ENCODE data around the gene DNPH1.

Gene DNPH1

DNA sequence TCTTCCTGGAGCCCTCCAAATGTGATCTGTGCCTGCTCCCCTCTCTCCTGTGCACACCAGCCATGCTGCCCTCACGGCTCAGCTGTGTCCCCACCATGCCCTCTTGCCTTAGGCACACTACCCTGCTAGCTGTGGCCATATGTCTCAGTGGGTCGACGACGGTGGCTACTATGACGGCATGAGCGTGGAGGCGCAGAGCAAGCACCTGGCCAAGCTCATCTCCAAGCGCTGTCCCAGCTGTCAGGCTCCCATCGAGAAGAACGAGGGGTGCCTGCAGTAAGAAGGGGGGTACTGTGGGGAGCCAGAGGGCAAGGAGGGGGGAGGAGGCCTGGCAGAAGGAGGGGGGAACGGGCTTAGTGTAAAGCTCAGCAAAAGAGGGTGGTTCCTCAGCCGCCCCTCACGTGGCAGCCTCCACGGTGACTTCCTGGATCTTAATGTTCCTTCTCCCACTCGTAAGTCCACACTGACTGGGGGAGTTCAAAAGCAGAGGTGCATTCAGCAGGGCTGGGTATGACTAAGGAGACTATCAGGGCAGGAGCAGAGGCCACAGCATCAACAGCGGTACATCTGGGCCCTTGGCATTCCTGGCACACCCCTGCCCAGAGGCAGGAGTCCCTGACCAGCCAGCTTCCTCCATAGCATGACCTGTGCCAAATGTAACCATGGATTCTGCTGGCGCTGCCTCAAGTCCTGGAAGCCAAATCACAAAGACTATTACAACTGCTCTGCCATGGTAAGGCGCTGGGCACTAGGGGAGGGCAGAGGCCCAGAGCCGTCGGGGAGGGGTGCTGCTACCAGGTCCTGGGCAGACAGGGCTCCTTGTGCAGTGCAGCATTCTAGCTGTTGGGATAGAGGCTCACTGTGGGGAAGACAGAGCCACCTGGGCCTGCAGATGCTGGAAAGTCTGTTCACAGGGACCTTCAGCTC, 8.0 kb downstream of the DNPH1 start:
- Mint-ChIP-seq H3K27me3 (no peaks in the 10 kb centered on the region), H3K9me3 (no peaks in the 10 kb centered on the region), H3K4me1 (peaks cover 41% of the 10 kb centered on the region), H3K36me3 (peaks cover 22% of the 10 kb centered on the region), H3K4me3 (no peak overlapping the region), H3K27ac (peak overlapping the region; percentile 97)
- no peak for DNase-seq (ENCODE audit: low spot score in 2 of 2)
- no peak for ATAC-seq (ENCODE audit: low read depth)

DNA sequence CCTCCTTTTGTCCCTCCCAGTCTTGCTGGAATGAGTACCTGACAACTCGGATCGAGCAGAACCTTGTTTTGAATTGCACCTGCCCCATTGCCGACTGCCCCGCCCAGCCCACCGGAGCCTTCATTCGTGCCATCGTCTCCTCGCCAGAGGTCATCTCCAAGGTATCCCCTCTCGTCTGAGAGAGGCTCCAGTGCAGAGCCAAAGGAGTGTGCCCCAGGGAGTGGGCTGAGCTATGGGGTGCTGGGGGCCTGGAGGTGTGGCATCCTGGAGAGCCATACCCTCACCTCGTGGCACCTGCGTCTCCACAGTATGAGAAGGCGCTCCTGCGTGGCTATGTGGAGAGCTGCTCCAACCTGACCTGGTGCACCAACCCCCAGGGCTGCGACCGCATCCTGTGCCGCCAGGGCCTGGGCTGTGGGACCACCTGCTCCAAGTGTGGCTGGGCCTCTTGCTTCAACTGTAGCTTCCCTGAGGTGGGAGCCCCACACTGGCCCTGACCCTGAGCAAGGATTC, 8.8 kb downstream of the DNPH1 start:
- Mint-ChIP-seq H3K36me3 (peaks cover 22% of the 10 kb centered on the region), H3K27ac (peak overlapping the region; percentile 97), H3K4me1 (peaks cover 36% of the 10 kb centered on the region), H3K9me3 (no peaks in the 10 kb centered on the region), H3K4me3 (no peak overlapping the region), H3K27me3 (no peaks in the 10 kb centered on the region)
- ATAC-seq (ENCODE audit: low read depth) (no peak), DNase-seq (ENCODE audit: low spot score in 2 of 2) (no peak)

DNA sequence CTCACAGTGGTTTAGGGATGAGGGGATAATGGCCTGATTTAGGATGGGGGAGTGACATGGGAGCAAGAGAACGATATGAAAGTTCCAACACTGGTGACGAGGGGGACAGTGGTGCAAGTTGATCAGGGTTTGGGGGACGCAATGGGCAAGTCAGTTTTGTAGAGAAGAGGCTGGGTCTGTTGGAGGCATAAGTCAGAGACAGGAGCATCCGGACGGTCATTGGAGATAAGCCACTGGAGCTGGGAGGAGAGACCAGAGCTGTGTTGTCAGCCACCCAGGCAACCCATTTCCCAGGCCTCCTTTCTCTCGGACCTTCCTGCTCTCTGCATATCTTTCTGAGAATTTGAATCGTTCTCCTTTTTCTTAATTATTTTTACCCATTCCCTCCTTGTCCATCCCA, 9.5 kb downstream of the DNPH1 start:
- H3K36me3 Mint-ChIP-seq, result peaks cover 25% of the 10 kb centered on the region
- no peaks in the 10 kb centered on the region for H3K9me3 Mint-ChIP-seq
- DNase-seq (ENCODE audit: low spot score in 2 of 2) (no peak), ATAC-seq (ENCODE audit: low read depth) (no peak)
- no peak overlapping the region for H3K27ac Mint-ChIP-seq
- H3K4me1 Mint-ChIP-seq, result peaks cover 33% of the 10 kb centered on the region
- no peak overlapping the region for H3K4me3 Mint-ChIP-seq
- H3K27me3 Mint-ChIP-seq, result no peaks in the 10 kb centered on the region

DNA sequence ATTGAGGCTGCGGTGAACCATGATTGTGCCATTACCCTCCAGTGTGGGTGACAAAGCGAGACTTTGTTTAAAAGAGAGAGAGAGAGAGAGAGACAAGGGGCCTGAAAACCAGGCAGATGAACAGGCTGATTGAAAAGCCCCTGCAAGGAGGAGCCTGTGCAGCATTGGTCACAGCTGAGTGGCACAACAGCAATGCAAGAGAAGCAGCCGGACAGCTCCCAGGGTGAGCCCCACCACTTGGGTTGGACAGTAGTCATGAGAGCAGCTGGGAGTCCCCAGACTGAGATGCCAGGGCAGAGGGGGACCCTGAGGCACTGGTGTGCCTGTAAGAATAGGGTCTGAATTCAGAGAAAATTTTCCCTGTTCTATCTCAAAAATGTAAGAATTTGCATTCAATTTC, 10.2 kb downstream of the DNPH1 start:
- Mint-ChIP-seq H3K9me3 (no peaks in the 10 kb centered on the region), H3K4me3 (no peak overlapping the region), H3K4me1 (peaks cover 27% of the 10 kb centered on the region), H3K27ac (no peak overlapping the region), H3K27me3 (no peaks in the 10 kb centered on the region), H3K36me3 (peaks cover 25% of the 10 kb centered on the region)
- ATAC-seq (ENCODE audit: low read depth) (no peak), DNase-seq (ENCODE audit: low spot score in 2 of 2) (no peak)

DNA sequence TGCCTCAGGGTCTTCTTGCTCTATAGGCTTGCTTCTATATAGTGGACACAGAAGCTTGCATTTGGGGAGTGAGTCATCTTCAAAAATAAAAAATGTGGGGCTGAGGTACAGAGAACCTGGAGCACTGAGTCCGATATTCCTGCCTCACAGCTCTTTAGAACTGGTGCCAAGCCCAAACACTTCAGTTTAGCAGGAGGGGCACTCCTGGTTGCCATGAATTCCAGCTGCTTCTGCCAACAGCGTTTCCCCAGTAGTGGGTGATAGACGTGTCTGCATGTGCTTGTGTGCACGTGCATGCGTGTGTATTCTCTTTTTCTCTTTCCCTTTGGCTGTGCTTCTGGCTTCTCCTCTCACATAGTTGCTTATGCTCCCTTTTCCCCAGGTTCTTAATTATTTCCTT, 11.9 kb downstream of the DNPH1 start:
- Mint-ChIP-seq H3K4me1 (peaks cover 15% of the 10 kb centered on the region), H3K4me3 (no peak overlapping the region), H3K27me3 (no peaks in the 10 kb centered on the region), H3K27ac (no peak overlapping the region), H3K9me3 (no peaks in the 10 kb centered on the region), H3K36me3 (peaks cover 25% of the 10 kb centered on the region)
- ATAC-seq (ENCODE audit: low read depth), result no peak
- DNase-seq (ENCODE audit: low spot score in 2 of 2), result no peak

DNA sequence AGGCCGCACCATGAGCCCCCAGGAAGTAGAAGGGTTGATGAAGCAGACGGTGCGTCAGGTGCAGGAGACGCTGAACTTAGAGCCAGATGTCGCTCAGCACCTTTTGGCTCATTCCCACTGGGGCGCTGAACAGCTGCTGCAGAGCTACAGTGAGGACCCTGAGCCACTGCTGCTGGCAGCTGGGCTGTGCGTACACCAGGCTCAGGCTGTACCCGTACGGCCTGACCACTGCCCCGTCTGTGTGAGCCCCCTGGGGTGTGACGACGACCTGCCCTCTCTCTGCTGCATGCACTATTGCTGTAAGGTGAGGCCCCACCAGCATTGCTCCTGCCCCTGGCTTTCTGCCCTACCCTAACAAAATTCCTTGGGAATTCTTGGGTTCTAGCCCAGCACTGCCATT, 13.1 kb downstream of the DNPH1 start:
- no peak overlapping the region for H3K27ac Mint-ChIP-seq
- peaks cover 9% of the 10 kb centered on the region for H3K4me1 Mint-ChIP-seq
- no peaks in the 10 kb centered on the region for H3K9me3 Mint-ChIP-seq
- ATAC-seq (ENCODE audit: low read depth), result no peak
- H3K27me3 Mint-ChIP-seq, result no peaks in the 10 kb centered on the region
- peaks cover 25% of the 10 kb centered on the region for H3K36me3 Mint-ChIP-seq
- H3K4me3 Mint-ChIP-seq, result no peak overlapping the region
- no peak for DNase-seq (ENCODE audit: low spot score in 2 of 2)

DNA sequence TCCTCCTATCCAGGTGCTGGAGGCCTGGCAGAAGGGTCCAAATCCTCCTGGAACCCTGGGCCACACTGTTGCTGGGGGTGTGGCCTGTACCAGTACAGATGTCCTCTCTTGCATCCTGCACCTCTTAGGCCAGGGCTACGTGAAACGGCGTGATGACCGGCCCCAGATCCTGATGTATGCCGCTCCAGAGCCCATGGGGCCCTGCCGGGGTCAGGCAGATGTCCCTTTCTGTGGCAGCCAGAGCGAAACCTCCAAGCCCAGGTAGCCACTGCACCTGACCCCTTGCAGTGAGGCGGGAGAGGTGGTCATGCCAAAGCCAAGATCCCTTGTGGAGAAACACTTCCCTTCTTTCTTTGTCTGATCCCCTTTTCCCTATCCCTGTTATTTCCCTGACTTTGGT, 14.2 kb downstream of the DNPH1 start:
- H3K4me1 Mint-ChIP-seq, result peaks cover 6% of the 10 kb centered on the region
- no peaks in the 10 kb centered on the region for H3K27me3 Mint-ChIP-seq
- H3K36me3 Mint-ChIP-seq, result peaks cover 23% of the 10 kb centered on the region
- no peak overlapping the region for H3K27ac Mint-ChIP-seq
- ATAC-seq (ENCODE audit: low read depth), result no peak
- no peak overlapping the region for H3K4me3 Mint-ChIP-seq
- no peak for DNase-seq (ENCODE audit: low spot score in 2 of 2)
- no peaks in the 10 kb centered on the region for H3K9me3 Mint-ChIP-seq

DNA sequence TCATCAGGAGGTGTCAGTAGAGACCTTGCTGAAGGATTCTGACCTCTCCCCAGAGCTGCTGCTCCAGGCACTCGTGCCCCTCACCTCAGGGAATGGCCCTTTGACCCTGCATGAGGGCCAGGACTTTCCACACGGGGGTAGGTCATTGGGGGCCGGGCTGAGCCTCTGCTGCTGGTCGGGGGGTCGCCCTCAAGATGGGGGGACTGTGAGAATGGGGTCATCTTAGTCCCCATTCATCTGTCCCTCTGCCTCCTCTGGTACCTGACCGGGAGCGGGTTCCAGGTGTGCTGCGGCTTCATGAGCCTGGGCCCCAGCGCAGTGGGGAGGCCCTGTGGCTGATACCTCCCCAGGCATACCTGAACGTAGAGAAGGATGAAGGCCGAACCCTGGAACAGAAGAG, 15.8 kb downstream of the DNPH1 start:
- no peak overlapping the region for H3K4me3 Mint-ChIP-seq
- H3K27me3 Mint-ChIP-seq, result no peaks in the 10 kb centered on the region
- peaks cover 1% of the 10 kb centered on the region for H3K4me1 Mint-ChIP-seq
- no peaks in the 10 kb centered on the region for H3K9me3 Mint-ChIP-seq
- DNase-seq (ENCODE audit: low spot score in 2 of 2) (no peak), ATAC-seq (ENCODE audit: low read depth) (no peak)
- no peak overlapping the region for H3K27ac Mint-ChIP-seq
- H3K36me3 Mint-ChIP-seq, result peaks cover 15% of the 10 kb centered on the region

DNA sequence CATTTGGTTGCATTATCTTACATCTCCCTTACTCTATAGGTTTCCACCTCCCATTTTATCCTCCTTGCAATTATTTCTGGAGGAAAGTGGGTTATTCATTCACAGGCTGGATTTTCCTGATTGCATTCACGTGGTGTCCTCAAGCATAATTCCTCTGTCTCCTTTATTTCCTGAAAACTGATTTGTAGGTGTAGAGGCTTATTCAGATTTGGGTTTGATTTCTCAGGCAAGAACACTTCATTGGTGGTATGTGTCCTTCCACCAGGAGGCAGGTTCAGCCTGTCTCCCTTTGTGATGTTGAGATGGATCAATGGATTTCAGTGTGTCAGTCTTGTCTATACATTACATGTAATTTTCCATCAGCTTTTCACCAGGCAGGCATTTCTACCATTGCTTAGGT, 17.3 kb downstream of the DNPH1 start:
- no peak for DNase-seq (ENCODE audit: low spot score in 2 of 2)
- Mint-ChIP-seq H3K9me3 (no peaks in the 10 kb centered on the region), H3K4me3 (no peak overlapping the region), H3K4me1 (no peaks in the 10 kb centered on the region), H3K27ac (no peak overlapping the region), H3K27me3 (no peaks in the 10 kb centered on the region), H3K36me3 (peaks cover 13% of the 10 kb centered on the region)
- no peak for ATAC-seq (ENCODE audit: low read depth)

DNA sequence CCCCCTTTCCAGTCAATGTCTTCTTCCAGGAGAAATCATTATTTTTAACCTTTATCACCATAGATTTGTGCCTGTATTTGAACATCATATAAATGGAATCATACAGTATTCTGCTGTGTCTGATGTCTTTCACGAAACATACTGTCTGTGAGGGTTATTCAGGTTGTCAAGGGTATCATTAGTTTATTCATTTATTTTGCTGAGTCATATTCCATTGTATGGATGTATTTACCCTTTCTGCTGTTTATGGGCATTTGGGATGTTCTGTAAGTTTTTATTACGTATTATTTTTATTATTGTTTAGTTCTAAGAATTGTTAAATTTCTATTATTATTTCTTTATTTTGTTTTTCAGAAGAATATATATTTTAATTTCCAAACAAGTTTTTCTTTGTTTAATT, 22.0 kb downstream of the DNPH1 start:
- no peak for ATAC-seq (ENCODE audit: low read depth)
- Mint-ChIP-seq H3K4me3 (no peak overlapping the region), H3K27ac (no peak overlapping the region), H3K9me3 (no peaks in the 10 kb centered on the region), H3K36me3 (peaks cover 19% of the 10 kb centered on the region), H3K4me1 (no peaks in the 10 kb centered on the region), H3K27me3 (no peaks in the 10 kb centered on the region)
- DNase-seq (ENCODE audit: low spot score in 2 of 2), result no peak

DNA sequence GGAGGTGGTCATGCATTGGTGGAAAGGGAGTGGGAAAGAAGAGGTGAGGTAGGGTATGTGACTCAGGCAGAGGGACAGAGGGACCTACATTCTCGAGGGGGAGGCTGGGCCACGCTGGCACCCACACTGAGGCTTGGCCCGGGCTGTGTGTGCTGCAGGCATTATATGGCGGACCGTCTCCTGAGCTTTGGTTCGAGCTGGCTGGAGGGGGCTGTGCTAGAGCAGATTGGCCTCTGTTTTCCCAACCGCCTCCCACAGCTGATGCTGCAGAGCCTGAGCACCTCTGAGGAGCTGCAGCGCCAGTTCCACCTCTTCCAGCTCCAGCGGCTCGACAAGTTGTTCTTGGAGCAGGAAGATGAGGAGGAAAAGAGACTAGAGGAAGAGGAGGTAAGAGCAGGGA, 23.4 kb downstream of the DNPH1 start:
- DNase-seq (ENCODE audit: low spot score in 2 of 2) (no peak), ATAC-seq (ENCODE audit: low read depth) (no peak)
- H3K27me3 Mint-ChIP-seq, result no peaks in the 10 kb centered on the region
- H3K4me3 Mint-ChIP-seq, result no peak overlapping the region
- H3K4me1 Mint-ChIP-seq, result no peaks in the 10 kb centered on the region
- peaks cover 23% of the 10 kb centered on the region for H3K36me3 Mint-ChIP-seq
- no peak overlapping the region for H3K27ac Mint-ChIP-seq
- H3K9me3 Mint-ChIP-seq, result no peaks in the 10 kb centered on the region

DNA sequence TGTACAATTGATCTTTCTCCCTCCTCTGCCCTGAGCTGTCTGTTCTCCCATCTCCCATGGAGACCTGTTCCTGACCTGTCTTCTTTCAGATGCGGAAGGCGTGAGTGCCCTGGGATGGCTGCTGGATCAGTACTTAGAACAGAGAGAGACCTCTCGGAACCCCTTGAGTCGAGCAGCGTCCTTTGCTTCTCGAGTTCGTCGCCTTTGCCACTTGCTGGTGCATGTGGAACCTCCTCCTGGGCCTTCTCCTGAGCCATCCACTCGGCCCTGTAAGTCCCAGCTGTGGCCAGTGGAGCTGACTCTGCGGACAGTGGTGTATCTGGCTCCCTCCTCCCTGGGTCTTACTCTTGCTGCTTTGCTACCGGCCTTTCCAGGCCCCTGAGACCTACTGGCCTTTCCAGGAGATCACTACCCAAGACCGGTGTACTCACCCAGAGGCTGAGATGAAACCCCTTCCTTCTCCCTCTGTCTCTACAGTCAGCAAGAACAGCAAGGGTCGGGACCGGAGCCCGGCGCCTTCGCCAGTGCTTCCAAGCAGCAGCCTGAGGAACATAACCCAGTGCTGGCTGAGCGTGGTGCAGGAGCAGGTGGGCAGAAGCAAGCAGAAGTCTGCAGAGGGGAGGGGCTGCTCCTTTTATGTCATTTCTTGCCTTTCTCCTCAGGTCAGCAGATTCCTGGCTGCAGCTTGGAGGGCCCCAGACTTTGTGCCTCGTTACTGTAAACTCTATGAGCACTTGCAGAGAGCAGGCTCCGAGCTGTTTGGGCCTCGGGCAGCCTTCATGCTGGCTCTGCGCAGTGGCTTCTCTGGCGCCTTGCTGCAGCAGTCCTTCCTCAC, 24.8 kb downstream of the DNPH1 start:
- no peak for DNase-seq (ENCODE audit: low spot score in 2 of 2)
- Mint-ChIP-seq H3K27me3 (no peaks in the 10 kb centered on the region), H3K36me3 (peaks cover 28% of the 10 kb centered on the region), H3K9me3 (no peaks in the 10 kb centered on the region), H3K4me3 (no peak overlapping the region), H3K4me1 (no peaks in the 10 kb centered on the region), H3K27ac (no peak overlapping the region)
- ATAC-seq (ENCODE audit: low read depth), result no peak

DNA sequence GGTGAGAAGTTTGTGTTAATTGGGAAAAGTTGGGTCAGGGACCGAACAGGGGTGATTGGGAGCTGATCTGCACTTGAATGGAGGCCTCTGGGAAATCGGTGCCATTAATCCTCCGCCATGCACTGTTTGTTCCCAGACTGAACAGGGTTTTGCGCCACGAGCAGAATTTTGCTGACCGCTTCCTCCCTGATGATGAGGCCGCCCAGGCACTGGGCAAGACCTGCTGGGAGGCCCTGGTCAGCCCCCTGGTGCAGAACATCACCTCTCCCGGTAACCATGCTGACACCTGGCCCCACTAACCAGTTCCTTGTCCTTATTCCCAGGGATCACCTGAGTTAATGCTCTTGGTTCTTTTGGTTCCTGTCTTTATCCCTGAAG, 25.6 kb downstream of the DNPH1 start:
- H3K36me3 Mint-ChIP-seq, result peaks cover 28% of the 10 kb centered on the region

DNA sequence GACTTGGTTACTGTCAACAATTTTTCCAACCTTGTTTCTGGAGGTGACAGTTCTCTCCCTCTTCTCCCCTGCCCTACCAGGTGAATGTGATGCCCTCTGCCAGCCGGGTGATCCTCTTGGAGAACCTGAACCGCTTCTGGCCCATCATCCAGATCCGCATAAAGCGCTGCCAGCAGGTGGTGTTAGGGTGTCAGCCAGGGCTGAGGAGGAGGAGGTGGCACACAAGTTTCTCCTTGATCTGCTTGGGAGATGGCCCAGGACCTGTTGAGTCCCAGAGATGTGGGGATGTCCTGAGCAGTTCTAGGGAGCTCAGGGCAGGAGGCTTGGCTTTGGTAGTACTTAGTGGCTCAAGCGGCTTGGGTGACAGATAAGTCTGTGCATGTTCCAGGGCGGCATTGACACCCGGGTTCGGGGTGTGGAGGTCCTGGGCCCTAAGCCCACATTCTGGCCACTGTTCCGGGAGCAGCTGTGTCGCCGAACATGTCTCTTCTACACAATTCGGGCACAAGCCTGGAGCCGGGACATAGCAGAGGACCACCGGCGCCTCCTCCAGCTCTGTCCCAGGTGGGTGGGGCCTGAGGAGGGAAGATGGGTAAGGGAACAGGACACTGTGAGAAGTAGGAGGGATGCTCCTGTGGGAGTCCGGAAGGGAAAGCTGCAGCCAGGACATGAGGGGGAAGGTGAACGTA, 26.1 kb downstream of the DNPH1 start:
- H3K4me1 Mint-ChIP-seq, result no peaks in the 10 kb centered on the region
- no peak for ATAC-seq (ENCODE audit: low read depth)
- no peak overlapping the region for H3K27ac Mint-ChIP-seq
- H3K27me3 Mint-ChIP-seq, result no peaks in the 10 kb centered on the region
- H3K36me3 Mint-ChIP-seq, result peaks cover 28% of the 10 kb centered on the region
- DNase-seq (ENCODE audit: low spot score in 2 of 2), result no peak
- no peak overlapping the region for H3K4me3 Mint-ChIP-seq
- H3K9me3 Mint-ChIP-seq, result no peaks in the 10 kb centered on the region

More for the DNA sequence above, 25.6 kb downstream of the DNPH1 start:
- no peaks in the 10 kb centered on the region for H3K9me3 Mint-ChIP-seq
- H3K4me1 Mint-ChIP-seq, result no peaks in the 10 kb centered on the region
- no peaks in the 10 kb centered on the region for H3K27me3 Mint-ChIP-seq
- no peak overlapping the region for H3K27ac Mint-ChIP-seq
- no peak overlapping the region for H3K4me3 Mint-ChIP-seq
- ATAC-seq (ENCODE audit: low read depth) (no peak), DNase-seq (ENCODE audit: low spot score in 2 of 2) (no peak)

Data from memory B cell (primary cell).